Parathyroid adenoma (tissue), 2 donors: ENCODE data around the gene ACP2.

ENCODE experiments used
- H2AFZ ChIP-seq: fragments of 300-600 bp; sonication (generic); one replicate; pipeline ENCODE4 v1.7.0; 2017; ENCODE audit warnings: antibody characterized with exemption, mild to moderate bottlenecking
- H3K27ac ChIP-seq: fragments of 300-600 bp; sonication (generic); one replicate; pipeline ENCODE4 v1.7.0; 2017
- H3K27me3 ChIP-seq: fragments of 300-600 bp; sonication (generic); one replicate; pipeline ENCODE4 v1.7.0; 2017; ENCODE audit warnings: low read length; ENCODE audit not compliant: control insufficient read depth, insufficient read depth
- H3K36me3 ChIP-seq: fragments of 300-600 bp; sonication (generic); one replicate; pipeline ENCODE4 v1.7.0; 2017; ENCODE audit warnings: low read length; ENCODE audit not compliant: control insufficient read depth, insufficient read depth
- H3K4me1 ChIP-seq: fragments of 300-600 bp; sonication (generic); one replicate; pipeline ENCODE4 v1.7.0; 2017; ENCODE audit warnings: control low read depth
- H3K4me2 ChIP-seq: fragments of 300-600 bp; sonication (generic); one replicate; pipeline ENCODE4 v1.7.0; 2017; ENCODE audit warnings: low read length
- H3K4me3 ChIP-seq: fragments of 300-600 bp; sonication (generic); one replicate; pipeline ENCODE4 v1.7.0; 2017; ENCODE audit warnings: low read depth, low read length
- H3K79me2 ChIP-seq: fragments of 300-600 bp; sonication (generic); one replicate; pipeline ENCODE4 v1.7.0; 2017; ENCODE audit warnings: control low read depth
- H3K9ac ChIP-seq: fragments of 300-600 bp; sonication (generic); one replicate; pipeline ENCODE4 v1.7.0; 2017; ENCODE audit warnings: mild to moderate bottlenecking
- H3K9me3 ChIP-seq: fragments of 300-600 bp; sonication (generic); one replicate; pipeline ENCODE4 v1.7.0; 2017; ENCODE audit warnings: low read length; ENCODE audit not compliant: control insufficient read depth
- CTCF ChIP-seq: fragments of 300-600 bp; sonication (generic); IDR thresholded peaks from one replicate; pipeline ENCODE4 v1.7.0; 2017; ENCODE audit warnings: antibody characterized with exemption, mild to moderate bottlenecking
- donor health status: primary hyperparathyroidism.

Gene ACP2

GRCh38 chr11:47225552-47226400 lies 22.8 kb downstream of the ACP2 start:
- Histone ChIP-seq H3K4me3 (no peak overlapping the region), H3K9ac (no peak overlapping the region)

DNA sequence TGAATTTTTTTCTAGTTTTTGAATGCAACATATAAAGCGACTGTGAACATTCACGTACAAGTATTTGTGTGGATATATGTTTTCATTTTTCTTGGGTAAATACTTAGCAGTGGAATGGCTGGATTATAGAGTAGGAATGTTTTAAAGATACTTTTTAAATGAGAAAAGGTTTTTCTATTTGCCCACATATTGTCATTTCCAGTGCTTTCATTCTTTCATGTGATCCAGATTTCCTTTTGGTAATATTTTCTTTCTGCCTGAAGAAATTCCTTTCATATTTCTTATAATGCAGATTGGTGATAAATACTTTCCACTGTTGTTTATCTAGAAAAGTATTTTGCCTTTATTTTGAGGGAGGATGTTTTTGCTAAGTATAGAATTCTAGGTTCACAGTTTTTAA lies 25.9 kb downstream of the ACP2 start:
- no peak overlapping the region for H3K9ac ChIP-seq
- TF ChIP-seq CTCF, result no peak
- no peaks in the 10 kb centered on the region for H3K9me3 ChIP-seq
- no peaks in the 10 kb centered on the region for H3K27me3 ChIP-seq
- H3K4me1 ChIP-seq, result no peaks in the 10 kb centered on the region
- no peak overlapping the region for H3K4me3 ChIP-seq
- H3K79me2 ChIP-seq, result no peaks in the 10 kb centered on the region
- H3K36me3 ChIP-seq, result no peaks in the 10 kb centered on the region
- H2AFZ ChIP-seq, result no peak overlapping the region
- no peak overlapping the region for H3K4me2 ChIP-seq
- no peak overlapping the region for H3K27ac ChIP-seq

More at GRCh38 chr11:47225552-47226400, 22.8 kb downstream of the ACP2 start:
- Histone ChIP-seq H3K9me3 (no peaks in the 10 kb centered on the region), H2AFZ (no peak overlapping the region), H3K27ac (no peak overlapping the region), H3K36me3 (no peaks in the 10 kb centered on the region), H3K4me2 (no peak overlapping the region), H3K79me2 (no peaks in the 10 kb centered on the region), H3K27me3 (no peaks in the 10 kb centered on the region), H3K4me1 (no peaks in the 10 kb centered on the region)
- no peak for TF ChIP-seq CTCF

DNA sequence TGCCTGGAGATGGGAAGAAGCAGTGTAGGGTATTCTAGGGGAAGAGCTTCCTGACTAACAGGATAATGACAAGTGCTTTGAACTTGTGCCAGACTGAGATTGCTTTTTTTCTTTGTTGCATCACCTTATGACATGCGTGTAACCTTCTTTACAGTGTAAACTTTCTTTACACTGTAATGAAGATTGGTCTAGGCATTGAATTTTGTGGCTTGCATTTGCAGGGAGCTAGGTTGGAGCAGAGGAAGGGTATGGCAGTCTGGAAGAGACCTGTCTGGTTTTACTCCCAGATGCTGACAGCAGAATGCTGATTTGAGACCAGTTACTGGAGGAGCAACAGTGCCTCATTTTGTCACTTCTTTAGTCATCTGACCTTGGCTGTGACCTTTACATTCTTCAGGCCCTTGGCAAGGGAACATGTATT lies 28.2 kb downstream of the ACP2 start:
- H3K79me2 ChIP-seq, result no peaks in the 10 kb centered on the region
- TF ChIP-seq CTCF, result no peak
- H3K36me3 ChIP-seq, result no peaks in the 10 kb centered on the region
- no peak overlapping the region for H3K27ac ChIP-seq
- H3K9me3 ChIP-seq, result no peaks in the 10 kb centered on the region
- H2AFZ ChIP-seq, result no peak overlapping the region
- H3K9ac ChIP-seq, result no peak overlapping the region
- H3K4me1 ChIP-seq, result no peaks in the 10 kb centered on the region
- no peak overlapping the region for H3K4me2 ChIP-seq
- no peaks in the 10 kb centered on the region for H3K27me3 ChIP-seq
- H3K4me3 ChIP-seq, result no peak overlapping the region

GRCh38 chr11:47216121-47216798 lies 32.4 kb downstream of the ACP2 start:
- no peaks in the 10 kb centered on the region for H3K79me2 ChIP-seq
- H2AFZ ChIP-seq, result no peak overlapping the region
- H3K9me3 ChIP-seq, result no peaks in the 10 kb centered on the region
- H3K27ac ChIP-seq, result no peak overlapping the region
- H3K4me3 ChIP-seq, result no peak overlapping the region
- TF ChIP-seq CTCF, result no peak
- H3K4me1 ChIP-seq, result no peaks in the 10 kb centered on the region
- H3K9ac ChIP-seq, result no peak overlapping the region
- H3K27me3 ChIP-seq, result no peaks in the 10 kb centered on the region
- H3K4me2 ChIP-seq, result peak overlapping the region; percentile 62
- H3K36me3 ChIP-seq, result no peaks in the 10 kb centered on the region
